IMR-90 (cell line): ENCODE results near the gene PKHD1. TPM values are rescaled to one million over a fixed set of nuclear protein-coding genes. Genes with fewer than 3 reads are reported as not detected.

Source experiments
- ATAC-seq: fragments of 200-7000 bp; cut with Tn5 transposase; 2 replicates; pipeline ENCODE4 v1.9.1; 2020; ENCODE audit warnings: low read depth, mild to moderate bottlenecking, moderate library complexity
- BruUV-seq: library from RNA; stranded (reverse); fragments of 400-500 nt; replicated peaks from 2 replicates; lab custom pipeline; 2021; lab: Mats Ljungman, UMichigan
- CTCF ChIA-PET: fragments of 300-600 bp; formaldehyde crosslinking; extraction: SDS; loops from one replicate; lab custom pipeline; 2021; ENCODE audit warnings: antibody characterized with exemption; lab: Yijun Ruan, JAX
- POLR2A ChIA-PET: fragments of 300-600 bp; sonication (Branson Sonifier 250); formaldehyde crosslinking; loops from one replicate; lab custom pipeline; 2022; ENCODE audit warnings: antibody characterized with exemption; ENCODE audit not compliant: unreplicated experiment; lab: Charles Lee
- DNase-seq: peaks from one replicate; pipeline ENCODE4 v3.0.0; 2013
- H2AFZ ChIP-seq: replicated peaks from 2 replicates; pipeline ENCODE3; 2013; ENCODE audit warnings: low read length, mild to moderate bottlenecking; ENCODE audit not compliant: poor library complexity
- H2AK5ac ChIP-seq: 2 replicates; pipeline ENCODE4 v1.6.1; 2013; ENCODE audit warnings: low read depth, low read length, inconsistent platforms
- H2AK9ac ChIP-seq: replicated peaks from 2 replicates; pipeline ENCODE3; 2013; ENCODE audit warnings: mild to moderate bottlenecking, low read depth, low read length, moderate library complexity; ENCODE audit not compliant: poor library complexity
- H2BK120ac ChIP-seq: 2 replicates; pipeline ENCODE4 v1.6.1; 2013; ENCODE audit warnings: low read depth, low read length, inconsistent platforms
- H2BK15ac ChIP-seq: 3 replicates; pipeline ENCODE4 v1.6.1; 2013; ENCODE audit warnings: low read depth, low read length, inconsistent platforms
- H2BK20ac ChIP-seq: 2 replicates; pipeline ENCODE4 v1.6.1; 2013; ENCODE audit warnings: low read depth, mild to moderate bottlenecking, inconsistent platforms, low read length, moderate library complexity
- H2BK5ac ChIP-seq: 2 replicates; pipeline ENCODE4 v1.6.1; 2013; ENCODE audit warnings: mild to moderate bottlenecking, low read depth, low read length, inconsistent platforms; ENCODE audit not compliant: poor library complexity, severe bottlenecking
- H3K14ac ChIP-seq: replicated peaks from 2 replicates; pipeline ENCODE4 v1.6.1; 2013; ENCODE audit warnings: low read depth, low read length, inconsistent platforms
- H3K18ac ChIP-seq: 2 replicates; pipeline ENCODE4 v1.6.1; 2013; ENCODE audit warnings: low read depth, low read length, control low read depth
- H3K23ac ChIP-seq: 2 replicates; pipeline ENCODE4 v1.6.1; 2013; ENCODE audit warnings: low read depth, low read length, inconsistent platforms
- H3K27ac ChIP-seq: 2 replicates; pipeline ENCODE4 v1.5.1; 2013; ENCODE audit warnings: mild to moderate bottlenecking, control low read depth, low read length; ENCODE audit not compliant: insufficient read depth
- H3K27me3 ChIP-seq: 2 replicates; pipeline ENCODE4 v1.6.1; 2013; ENCODE audit warnings: low read length; ENCODE audit not compliant: control insufficient read depth, insufficient read depth
- H3K36me3 ChIP-seq: 2 replicates; pipeline ENCODE4 v1.6.1; 2013; ENCODE audit warnings: low read length, mixed read lengths; ENCODE audit not compliant: control insufficient read depth, insufficient read depth
- H3K4ac ChIP-seq: 2 replicates; pipeline ENCODE4 v1.6.1; 2013; ENCODE audit warnings: low read depth, low read length, inconsistent platforms
- H3K4me1 ChIP-seq: 2 replicates; pipeline ENCODE4 v1.6.1; 2013; ENCODE audit warnings: low read length, mixed read lengths; ENCODE audit not compliant: control insufficient read depth, insufficient read depth
- H3K4me2 ChIP-seq: 2 replicates; pipeline ENCODE4 v1.6.1; 2013; ENCODE audit warnings: low read depth, mild to moderate bottlenecking, control low read depth, low read length, moderate library complexity
- H3K4me3 ChIP-seq: 2 replicates; pipeline ENCODE4 v1.5.1; 2013; ENCODE audit warnings: low read depth, mild to moderate bottlenecking, control low read depth, low read length, moderate library complexity; ENCODE audit not compliant: insufficient read depth
- H3K56ac ChIP-seq: 2 replicates; pipeline ENCODE4 v1.6.1; 2013; ENCODE audit warnings: low read length, inconsistent platforms; ENCODE audit not compliant: insufficient read depth; ENCODE audit errors: extremely low read depth
- H3K79me1 ChIP-seq, 2 experiments: 2 replicates each; pipeline ENCODE4 v1.6.1; 2013; ENCODE audit warnings: low read length in 2 of 2, inconsistent platforms in 1 of 2, low read depth in 1 of 2
- H3K9ac ChIP-seq: 2 replicates; pipeline ENCODE4 v1.6.1; 2013; ENCODE audit warnings: low read depth, low read length, control low read depth
- H3K9me1 ChIP-seq: 2 replicates; pipeline ENCODE4 v1.6.1; 2013; ENCODE audit warnings: low read length, inconsistent platforms; ENCODE audit not compliant: insufficient read depth
- H3K9me3 ChIP-seq: 2 replicates; pipeline ENCODE4 v1.6.1; 2013; ENCODE audit warnings: low read length; ENCODE audit not compliant: control insufficient read depth, insufficient read depth
- H4K20me1 ChIP-seq: 2 replicates; pipeline ENCODE4 v1.6.1; 2013; ENCODE audit warnings: low read length, inconsistent platforms; ENCODE audit not compliant: insufficient read depth
- H4K5ac ChIP-seq: 2 replicates; pipeline ENCODE4 v1.6.1; 2013; ENCODE audit warnings: mild to moderate bottlenecking, low read depth, low read length, control low read depth
- H4K8ac ChIP-seq, 2 experiments: 2 replicates each; pipeline ENCODE4 v1.6.1; 2013; ENCODE audit warnings: low read depth in 2 of 2, low read length in 2 of 2, control low read depth in 1 of 2, inconsistent platforms in 1 of 2
- H4K91ac ChIP-seq: 2 replicates; pipeline ENCODE4 v1.6.1; 2013; ENCODE audit warnings: low read depth, low read length, inconsistent platforms; ENCODE audit not compliant: insufficient read depth
- RAD21 ChIP-seq: IDR thresholded peaks from 2 replicates; pipeline ENCODE4 v1.6.1; 2012; ENCODE audit warnings: low read length, improper control_type of control experiment
- RFX5 ChIP-seq: IDR thresholded peaks from 2 replicates; pipeline ENCODE4 v1.8.0; 2012; ENCODE audit warnings: low read depth, mild to moderate bottlenecking, low read length, moderate library complexity
- dilution Hi-C: fragments of 300-500 bp; cut with HindIII; formaldehyde crosslinking; loops from one replicate; pipeline ENCODE4 v1.14.3; 2018; ENCODE audit warnings: low sequenced_read_pairs; ENCODE audit not compliant: unreplicated experiment
- in situ Hi-C: fragments of 300-500 bp; cut with MboI; formaldehyde crosslinking; loops from 3 replicates; pipeline ENCODE4 v1.14.3; 2019; ENCODE audit warnings: low sequenced_read_pairs, inconsistent platforms, mixed read lengths
- intact Hi-C: fragments of 100-400 bp; cut with micrococcal nuclease; formaldehyde crosslinking; loops from 2 replicates; pipeline ENCODE4 v1.10.0; 2022
- polyA plus RNA-seq, 3 experiments: library from polyadenylated mRNA; depleted of rRNA; stranded (reverse); fragments of >200 nt; gene quantifications; 2 replicates each; pipeline ENCODE4 v1.2.3, GENCODE V29; 2012; ENCODE audit warnings: low replicate concordance in 1 of 3
- total RNA-seq: library from RNA; depleted of rRNA; stranded (reverse); fragments of >200 nt; gene quantifications from 2 replicates; pipeline ENCODE4 v1.2.3, GENCODE V29; 2012

The PKHD1 gene
- total and polyA plus RNA-seq, 2 of the 4 experiments (the other 2 are of a cell fraction), result not detected

GRCh38 chr6:51951924-51952323 is 135.5 kb downstream of the PKHD1 start:
- H3K79me1 ChIP-seq, result no peaks in the 10 kb centered on the region
- no peak overlapping the region for H3K4ac ChIP-seq
- H2BK20ac ChIP-seq, result no peak overlapping the region
- no peak overlapping the region for H4K8ac ChIP-seq
- H2BK120ac ChIP-seq, result no peak overlapping the region
- H3K9me1 ChIP-seq, result no peaks in the 10 kb centered on the region
- ChIA-PET POLR2A (no interaction called here), CTCF (interaction anchor here (2.0 kb wide), 1 partner anchor 8 kb away, joined by 7 read pairs; no protein-coding TSS in a partner anchor)
- H4K5ac ChIP-seq, result no peak overlapping the region
- no peak overlapping the region for H2BK15ac ChIP-seq
- H3K4me1 ChIP-seq, result no peaks in the 10 kb centered on the region
- no peak overlapping the region for H3K56ac ChIP-seq
- no peak overlapping the region for H3K14ac ChIP-seq
- ATAC-seq, result no peak
- no peaks in the 10 kb centered on the region for H3K9me3 ChIP-seq
- no peak overlapping the region for H3K4me2 ChIP-seq
- TF ChIP-seq RFX5 (no peak), RAD21 (no peak)
- no TSS peak for BruUV-seq
- no peak overlapping the region for H2BK5ac ChIP-seq
- dilution Hi-C loops, result no loop called here
- H3K4me3 ChIP-seq, result no peak overlapping the region
- no peak overlapping the region for H4K91ac ChIP-seq
- in situ Hi-C loops, result no loop called here
- no peak overlapping the region for H2AFZ ChIP-seq
- no peak overlapping the region for H3K27ac ChIP-seq
- H3K23ac ChIP-seq, result no peak overlapping the region
- no peak overlapping the region for H2AK9ac ChIP-seq
- no peaks in the 10 kb centered on the region for H4K20me1 ChIP-seq
- no peaks in the 10 kb centered on the region for H3K36me3 ChIP-seq
- DNase-seq, result no peak
- no peak overlapping the region for H2AK5ac ChIP-seq
- no peak overlapping the region for H3K9ac ChIP-seq
- H3K27me3 ChIP-seq, result no peaks in the 10 kb centered on the region
- intact Hi-C loops, result no loop called here
- H3K18ac ChIP-seq, result no peak overlapping the region
